ENCODE data around the gene DDX39B.

DDX39B gene

GRCh38 chr6:31575335-31575901, 33.6 kb upstream of the DDX39B start, which contains the start of gene TNF:
Gene TNF (plus strand): TSS chr6:31575565. CDS start chr6:31575742, 177 bp downstream.
- DNase-seq, result no peak

GRCh38 chr6:31574106-31575061, 32.6 kb upstream of the DDX39B start:
- DNase-seq, result no peak

GRCh38 chr6:31573239-31574105, 31.7 kb upstream of the DDX39B start:
- no peak for DNase-seq

GRCh38 chr6:31572041-31572911, 30.5 kb upstream of the DDX39B start, which contains the start of gene LTA:
Gene LTA (plus strand): TSS chr6:31572289. CDS start chr6:31572743, 454 bp downstream.
- no peak for DNase-seq

- DNase-seq, result no peak
These were observed 28.2 kb upstream of the DDX39B start for GRCh38 chr6:31569861-31570536.

GRCh38 chr6:31568537-31568961, 26.7 kb upstream of the DDX39B start:
- DNase-seq, result no peak

- no peak for DNase-seq
These were observed 25.9 kb upstream of the DDX39B start for GRCh38 chr6:31567531-31568370.

- DNase-seq, result no peak
These were observed 18.9 kb upstream of the DDX39B start for GRCh38 chr6:31560697-31561058.

GRCh38 chr6:31559958-31560696, 18.3 kb upstream of the DDX39B start:
- peak; percentile 49 for DNase-seq

- no peak for DNase-seq
These were observed 17.8 kb upstream of the DDX39B start for GRCh38 chr6:31559606-31559957.

GRCh38 chr6:31558631-31559500, 17.1 kb upstream of the DDX39B start:
- DNase-seq, result peak; percentile 51

- DNase-seq, result no peak
These were observed 16.5 kb upstream of the DDX39B start for GRCh38 chr6:31558318-31558625.

- no peak for DNase-seq
These were observed 15.9 kb upstream of the DDX39B start for GRCh38 chr6:31557443-31558317.

- no peak for DNase-seq
These were observed 14.5 kb upstream of the DDX39B start for GRCh38 chr6:31556307-31556706.

GRCh38 chr6:31551371-31551770, 9.6 kb upstream of the DDX39B start:
- peak; percentile 79 for DNase-seq

GRCh38 chr6:31548544-31548873, 6.7 kb upstream of the DDX39B start:
- no peak for DNase-seq

- no peak for DNase-seq
These were observed 6.1 kb upstream of the DDX39B start for GRCh38 chr6:31547727-31548543.

Measured in hematopoietic multipotent progenitor cell treated with erythropoietin and hydrocortisone succinate and interleukin-3 and kit ligand, for 8 days (in vitro differentiated cells).